Pons (tissue), 1 donor: Measurements from ENCODE around the gene TUBA3D.
"Not testable (repeated sequence)": the region's sequence is repeated elsewhere in the genome, so short reads cannot be mapped to it uniquely, and the experiment has no call there.

Experiments
- DNase-seq: peaks from one replicate; pipeline ENCODE4 v3.0.0-alpha.2; 2016; ENCODE audit warnings: low spot score

The TUBA3D gene

DNA sequence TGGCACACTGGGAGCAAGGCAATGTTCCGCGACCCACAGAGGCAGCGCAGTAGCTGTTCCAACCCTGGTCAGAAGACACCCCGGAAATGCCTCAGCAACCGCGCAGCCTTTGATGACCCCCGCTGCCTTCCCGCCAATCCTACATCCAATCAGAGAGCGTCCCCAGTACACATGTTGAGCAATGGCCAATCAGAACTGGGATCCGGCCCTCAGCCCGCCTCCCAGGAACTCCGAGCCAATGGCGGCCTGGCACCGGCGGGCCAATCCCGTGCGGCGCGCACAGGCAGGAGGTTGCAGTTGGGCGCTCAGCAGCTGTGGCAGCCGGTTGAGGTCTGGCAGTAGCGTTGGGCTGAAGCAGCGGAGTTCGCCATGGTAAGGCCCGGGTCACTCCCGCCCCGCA is at the start of gene TUBA3D:
TUBA3D (plus strand) TSS at position 289 of the 400 bp plus-strand sequence; CDS start at position 370, 81 bp downstream.
- no peak for DNase-seq

GRCh38 chr2:131426727-131427126 is 49.2 kb upstream of the TUBA3D start:
- DNase-seq: no peak

DNA sequence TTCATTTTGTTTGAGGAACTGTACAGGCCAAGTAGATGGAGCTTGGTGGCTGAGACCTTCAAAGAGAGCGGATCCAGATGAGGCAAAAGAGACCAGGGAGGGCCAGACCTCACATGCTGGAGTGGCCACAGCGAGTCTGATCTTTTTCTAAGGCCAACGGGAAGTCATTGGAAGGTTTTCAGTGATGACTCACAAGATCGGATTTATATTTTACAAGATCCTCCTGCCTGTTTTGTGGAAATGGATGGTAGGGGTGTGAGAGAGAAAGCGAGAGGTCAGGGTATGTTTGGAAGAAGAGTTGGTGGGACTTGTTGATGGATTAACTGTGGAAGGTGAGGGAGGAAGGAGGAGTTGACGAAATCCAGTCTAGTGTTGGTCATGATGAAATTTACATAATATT is 44.6 kb upstream of the TUBA3D start:
- DNase-seq: no peak

DNA sequence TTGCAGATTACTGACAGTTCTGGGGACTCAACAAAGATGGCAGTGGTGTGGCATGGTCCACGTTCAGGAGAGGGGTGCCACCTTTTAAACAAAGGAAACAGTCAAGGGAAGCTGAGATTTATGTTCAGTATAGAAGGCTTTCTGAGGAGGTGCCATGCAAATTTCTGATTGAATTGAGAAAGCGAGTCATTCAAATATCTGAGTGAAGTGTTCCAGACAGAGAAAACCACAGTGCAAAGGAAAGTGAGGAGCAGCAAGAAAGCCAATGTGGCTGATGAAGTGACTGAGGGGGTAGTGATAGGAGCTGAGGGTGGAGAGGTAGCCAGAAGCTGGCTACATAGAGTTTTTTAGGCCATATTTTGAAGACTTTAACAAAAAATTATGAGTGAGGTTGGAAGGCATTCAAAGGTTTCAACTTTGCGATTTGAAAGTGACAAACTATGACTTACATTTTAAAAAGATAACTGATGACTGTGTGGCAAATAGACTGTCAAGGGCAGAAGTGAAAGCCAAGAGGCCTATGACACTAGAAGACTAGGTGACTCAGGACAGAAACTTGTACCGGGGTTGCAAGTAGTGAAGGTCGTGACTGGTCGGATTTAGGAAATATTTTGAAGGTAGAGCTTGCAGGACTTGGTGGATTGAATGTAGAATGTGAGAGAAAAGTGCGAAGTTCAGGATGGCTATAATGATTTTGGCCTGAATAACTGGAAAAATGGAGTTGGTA is 35.0 kb upstream of the TUBA3D start:
- DNase-seq: not testable (repeated sequence)

DNA sequence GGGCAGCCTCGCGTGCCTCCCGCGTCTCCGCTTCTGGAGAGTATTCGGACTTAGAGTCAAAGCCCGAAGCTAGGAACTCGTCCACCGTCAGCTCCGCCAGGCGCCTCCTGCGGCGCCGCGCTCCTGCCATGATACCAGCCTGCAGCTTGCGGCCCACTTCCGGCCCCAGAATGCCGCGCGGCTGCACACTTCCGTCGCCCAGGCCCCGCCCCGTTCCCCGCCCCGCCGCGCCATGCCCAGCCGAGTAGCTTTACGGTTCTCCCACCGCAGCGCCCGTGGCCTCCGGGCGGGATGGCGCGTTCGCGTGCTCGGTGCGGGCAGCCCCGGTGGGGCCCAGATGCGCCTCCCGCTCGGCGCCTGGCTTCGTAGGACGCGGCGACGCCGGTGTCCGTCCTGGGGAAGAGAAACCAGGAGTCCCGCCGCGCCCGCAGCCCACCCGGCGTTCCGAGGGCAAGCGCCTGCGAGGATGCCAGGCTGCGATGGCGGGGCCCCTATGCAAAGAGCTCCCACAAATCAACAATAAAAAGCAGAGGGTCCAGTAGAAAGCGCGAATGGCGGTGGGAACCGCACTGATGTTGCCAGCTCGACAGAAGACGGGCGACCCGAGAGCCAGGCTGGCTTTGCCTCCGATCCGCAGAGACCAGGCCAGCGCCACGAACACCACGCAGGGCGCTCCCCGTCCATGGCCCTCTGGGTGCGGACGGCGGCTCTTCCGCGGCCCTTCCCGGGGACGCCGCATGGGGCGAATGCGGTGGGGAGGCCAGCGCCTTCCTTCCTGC is 31.0 kb upstream of the TUBA3D start:
- DNase-seq: not testable (repeated sequence)

DNA sequence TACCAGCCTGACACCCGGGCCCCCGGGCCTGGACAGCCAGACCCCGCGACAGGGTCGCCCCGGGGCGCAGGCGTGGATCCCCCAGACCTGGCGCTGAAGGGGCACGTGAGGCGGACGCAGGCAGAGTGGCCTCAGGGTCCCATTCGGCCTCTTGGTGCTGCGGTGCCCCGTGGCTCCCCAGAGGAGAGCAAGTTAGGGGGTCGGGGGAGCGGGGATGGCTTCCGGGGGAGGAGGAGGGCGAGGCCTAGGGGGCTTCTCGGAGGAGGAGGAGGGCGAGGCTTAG is 30.5 kb upstream of the TUBA3D start:
- DNase-seq: not testable (repeated sequence)

- DNase-seq: no peak
These were observed 30.0 kb upstream of the TUBA3D start for GRCh38 chr2:131445896-131446295.

DNA sequence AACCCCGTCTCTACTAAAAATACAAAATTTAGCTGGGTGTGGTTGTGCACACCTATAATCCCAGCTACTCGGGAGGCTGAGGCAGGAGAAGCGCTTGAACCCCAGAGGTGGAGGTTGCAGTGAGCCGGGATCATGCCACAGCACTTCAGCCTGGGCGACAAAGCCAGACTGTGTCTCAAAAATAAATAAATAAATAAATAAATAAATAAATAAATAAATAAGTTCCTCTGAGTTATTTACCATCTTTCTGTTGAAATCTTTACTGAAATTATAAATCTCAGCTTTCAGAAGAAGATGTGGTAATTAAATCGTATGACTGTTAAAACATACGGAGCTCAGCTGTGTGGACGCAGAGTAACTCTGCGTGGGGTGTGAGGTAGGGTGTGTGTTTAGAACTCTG is 27.9 kb upstream of the TUBA3D start:
- not testable (repeated sequence) for DNase-seq

GRCh38 chr2:131451265-131451949 is 24.5 kb upstream of the TUBA3D start:
- not testable (repeated sequence) for DNase-seq

DNA sequence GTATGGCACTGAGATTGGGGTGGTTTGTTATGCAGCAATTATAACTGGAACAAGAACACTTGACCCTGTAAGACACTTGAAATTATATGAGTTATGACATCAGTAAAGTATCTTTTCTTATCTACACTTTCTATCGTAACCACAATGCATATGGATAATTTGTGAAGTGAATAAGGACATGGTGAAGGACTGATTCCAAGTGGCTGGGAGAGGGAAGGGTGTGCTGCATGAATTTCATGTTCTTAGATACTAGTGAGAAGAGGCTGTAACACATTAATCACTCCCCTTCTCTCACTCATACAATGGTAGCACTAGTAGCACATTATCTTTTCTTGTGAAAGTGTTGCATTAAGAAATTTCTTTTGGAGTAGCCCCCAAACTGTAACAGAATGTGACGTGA is 21.0 kb upstream of the TUBA3D start:
- DNase-seq: not testable (repeated sequence)

DNA sequence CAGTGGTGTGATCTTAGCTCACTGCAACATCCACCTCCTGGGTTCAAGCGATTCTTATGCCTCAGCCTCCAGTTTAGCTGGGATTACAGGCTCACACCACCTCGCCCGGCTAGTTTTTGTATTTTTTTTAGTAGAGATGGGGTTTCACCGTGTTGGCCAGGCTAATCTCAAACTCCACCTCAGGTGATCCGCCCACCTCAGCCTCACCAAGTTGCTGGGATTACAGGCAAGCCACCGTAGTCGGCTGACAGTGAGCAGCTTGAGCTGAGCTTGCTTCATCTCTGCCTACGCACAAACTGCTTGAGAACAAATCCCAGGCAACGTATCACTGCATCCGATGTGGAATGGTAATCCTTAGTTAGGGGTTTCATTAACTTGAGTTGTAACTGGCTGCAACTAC is 8.2 kb upstream of the TUBA3D start:
- DNase-seq: not testable (repeated sequence)

- not testable (repeated sequence) for DNase-seq
These were observed 5.0 kb upstream of the TUBA3D start for GRCh38 chr2:131470944-131471343.

GRCh38 chr2:131471624-131472023 is 4.3 kb upstream of the TUBA3D start:
- not testable (repeated sequence) for DNase-seq

GRCh38 chr2:131473266-131473665 is 2.7 kb upstream of the TUBA3D start:
- DNase-seq: not testable (repeated sequence)

DNA sequence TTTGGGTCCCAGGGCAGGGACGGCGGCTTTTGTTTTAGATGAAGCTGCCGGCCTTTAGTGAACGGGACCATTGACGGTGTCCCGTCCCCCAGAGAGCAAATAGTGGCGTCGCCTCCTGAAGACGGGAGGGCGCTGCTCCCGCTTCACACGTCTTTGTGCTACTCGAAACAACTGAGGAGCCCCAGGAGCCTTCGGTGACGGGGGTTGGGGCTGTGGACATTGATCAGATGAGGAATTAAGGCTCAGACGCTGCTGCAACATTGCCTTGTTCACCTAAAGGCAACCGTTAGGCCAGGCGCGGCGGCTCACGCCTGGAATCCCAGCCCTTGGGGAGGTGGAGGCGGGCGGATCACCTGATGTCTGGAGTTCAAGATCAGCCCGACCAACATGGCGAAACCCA is 444 bp downstream of the TUBA3D start:
- not testable (repeated sequence) for DNase-seq

DNA sequence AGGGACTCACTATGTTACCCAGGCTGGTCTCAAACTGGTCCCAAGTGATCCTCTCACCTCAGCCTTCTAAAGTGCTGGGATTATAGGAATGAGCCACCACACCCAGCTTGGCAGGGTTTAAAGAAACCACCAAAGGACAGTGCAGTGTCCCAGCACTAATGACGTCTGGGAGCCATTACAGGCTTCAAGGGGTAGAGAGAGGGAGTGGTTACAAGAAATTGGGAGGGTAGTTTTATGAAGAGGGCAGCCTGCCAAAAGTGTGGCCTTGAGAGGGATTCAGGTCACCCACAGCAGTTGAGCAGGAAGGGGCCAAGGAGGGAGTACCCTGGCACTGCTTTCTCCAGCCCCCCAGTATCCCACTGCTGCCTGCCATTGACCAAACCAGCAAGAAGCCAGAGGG is 1.3 kb downstream of the TUBA3D start:
- DNase-seq: not testable (repeated sequence)

DNA sequence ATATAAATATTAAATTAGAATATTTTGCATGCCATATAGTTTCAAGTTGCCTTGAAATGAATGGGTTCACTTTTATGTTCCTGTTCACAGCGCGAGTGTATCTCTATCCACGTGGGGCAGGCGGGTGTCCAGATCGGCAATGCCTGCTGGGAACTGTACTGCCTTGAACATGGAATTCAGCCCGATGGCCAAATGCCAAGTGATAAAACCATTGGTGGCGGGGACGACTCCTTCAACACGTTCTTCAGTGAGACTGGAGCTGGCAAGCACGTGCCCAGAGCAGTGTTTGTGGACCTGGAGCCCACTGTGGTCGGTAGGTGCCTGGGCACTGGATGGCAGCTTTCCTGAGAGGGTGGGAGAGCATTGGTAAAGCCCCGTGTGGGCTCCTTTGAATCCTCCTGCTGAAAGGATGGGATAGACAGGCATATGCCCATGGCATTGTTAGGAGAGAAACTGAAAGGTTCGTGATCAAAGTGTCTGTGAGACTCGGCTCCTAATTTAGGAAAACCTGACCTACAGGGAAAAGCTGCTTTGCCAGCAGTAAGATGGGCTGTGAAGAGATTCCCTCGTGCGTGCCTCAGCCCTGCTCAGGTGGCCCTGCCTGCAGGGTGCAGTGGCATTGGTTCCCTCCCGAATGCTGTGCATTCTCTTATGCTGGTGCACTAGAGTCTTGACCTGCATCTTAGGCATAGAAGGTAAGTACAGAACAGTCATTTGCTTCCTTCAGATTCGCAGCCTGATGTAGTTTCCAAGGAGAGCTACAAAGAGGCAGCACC is 2.3 kb downstream of the TUBA3D start:
- DNase-seq: not testable (repeated sequence)

- not testable (repeated sequence) for DNase-seq
These were observed 3.0 kb downstream of the TUBA3D start for GRCh38 chr2:131478850-131479461.

DNA sequence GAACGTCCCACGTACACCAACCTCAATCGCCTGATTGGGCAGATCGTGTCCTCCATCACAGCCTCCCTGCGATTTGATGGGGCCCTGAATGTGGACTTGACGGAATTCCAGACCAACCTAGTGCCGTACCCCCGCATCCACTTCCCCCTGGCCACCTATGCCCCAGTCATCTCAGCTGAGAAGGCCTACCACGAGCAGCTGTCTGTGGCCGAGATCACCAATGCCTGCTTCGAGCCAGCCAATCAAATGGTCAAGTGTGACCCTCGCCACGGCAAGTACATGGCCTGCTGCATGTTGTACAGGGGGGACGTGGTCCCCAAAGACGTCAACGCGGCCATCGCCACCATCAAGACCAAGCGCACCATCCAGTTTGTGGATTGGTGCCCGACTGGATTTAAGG is 4.4 kb downstream of the TUBA3D start:
- not testable (repeated sequence) for DNase-seq

DNA sequence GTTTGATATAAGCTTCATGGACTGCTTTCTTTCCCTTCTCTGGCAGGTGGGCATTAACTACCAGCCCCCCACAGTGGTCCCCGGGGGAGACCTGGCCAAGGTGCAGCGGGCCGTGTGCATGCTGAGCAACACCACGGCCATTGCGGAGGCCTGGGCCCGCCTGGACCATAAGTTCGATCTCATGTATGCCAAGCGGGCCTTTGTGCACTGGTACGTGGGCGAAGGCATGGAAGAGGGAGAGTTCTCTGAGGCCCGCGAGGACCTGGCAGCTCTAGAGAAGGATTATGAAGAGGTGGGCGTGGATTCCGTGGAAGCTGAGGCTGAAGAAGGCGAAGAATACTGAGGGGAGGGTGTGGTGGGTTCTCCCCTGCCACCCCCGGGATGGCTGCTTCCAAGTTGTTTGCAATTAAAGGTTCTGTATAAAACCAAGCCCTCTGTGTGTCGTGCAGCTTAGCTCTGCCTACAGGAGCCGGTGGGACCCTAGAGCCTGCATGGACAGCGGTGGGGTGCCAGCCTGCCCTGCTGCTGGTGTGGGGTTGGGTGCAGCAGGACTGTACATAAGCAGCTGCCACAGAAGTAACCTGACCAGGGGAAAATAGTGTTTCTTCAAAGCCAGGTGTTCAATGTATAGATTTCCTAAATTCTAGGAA is 6.7 kb downstream of the TUBA3D start:
- DNase-seq: not testable (repeated sequence)
